GM19324 (cell line): ENCODE measurements around the gene CELA2A.
"Not testable (repeated sequence)": the region's sequence is repeated elsewhere in the genome, so short reads cannot be mapped to it uniquely, and the experiment has no call there.

Source experiments
- ATAC-seq: cut with Tn5 transposase; IDR thresholded peaks from one replicate; pipeline ENCODE4 v1.9.1; 2021; ENCODE audit warnings: mild to moderate bottlenecking, moderate library complexity; ENCODE audit not compliant: unreplicated experiment, low FRiP score

The CELA2A gene

DNA sequence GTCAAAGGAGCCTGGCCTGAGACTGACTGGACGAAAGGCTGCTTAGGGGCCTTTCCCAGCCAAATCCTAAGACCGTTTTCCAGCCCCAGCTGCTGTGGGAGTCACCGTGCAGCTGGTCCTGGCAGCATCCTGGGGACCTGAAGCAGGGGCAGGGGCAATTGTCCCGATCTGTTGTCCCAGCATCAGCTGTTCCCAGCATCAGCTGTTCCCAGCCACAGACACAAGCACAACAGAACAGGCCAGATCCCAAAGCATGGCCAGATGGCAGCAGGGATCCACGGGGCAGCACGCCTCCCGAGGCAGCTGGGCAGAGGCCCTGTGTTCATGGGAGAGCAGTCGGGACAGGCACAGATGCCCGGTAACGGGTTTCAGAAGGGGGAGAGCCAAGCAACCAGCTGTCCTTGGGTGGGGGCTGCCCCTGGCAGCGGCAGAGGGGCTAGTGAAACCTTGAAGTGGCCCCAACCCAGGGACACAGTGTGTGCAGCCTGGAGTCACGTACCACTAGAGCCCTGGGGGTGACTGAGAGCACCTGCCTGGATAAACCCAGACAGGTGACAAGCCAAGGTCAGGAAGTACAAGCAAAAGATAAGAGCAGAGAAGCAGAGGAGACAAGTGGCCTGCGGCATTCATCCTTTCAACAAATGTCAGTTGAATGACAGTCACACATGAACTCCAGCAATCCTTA lies 32.7 kb downstream of the CELA2A start:
- ATAC-seq = no peak

DNA sequence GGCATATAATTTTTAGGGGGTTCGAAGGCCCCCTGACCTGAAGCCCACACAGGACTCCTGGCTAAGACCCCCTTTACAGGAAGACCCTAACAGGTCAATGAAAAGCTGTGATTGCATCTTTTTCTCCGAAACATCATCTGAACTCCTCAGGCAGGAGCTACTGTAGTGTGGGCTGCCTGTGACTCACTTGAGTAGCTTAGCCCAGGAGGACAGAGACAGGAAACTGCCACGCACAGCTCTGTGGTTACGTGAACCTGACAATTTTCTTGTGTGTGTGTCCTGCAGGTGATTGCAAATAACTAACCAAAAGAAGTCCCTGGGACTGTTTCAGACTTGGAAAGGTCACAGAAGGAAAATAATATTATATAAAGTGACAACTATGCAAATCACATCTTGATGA lies 34.5 kb downstream of the CELA2A start:
- ATAC-seq = not testable (repeated sequence)

DNA sequence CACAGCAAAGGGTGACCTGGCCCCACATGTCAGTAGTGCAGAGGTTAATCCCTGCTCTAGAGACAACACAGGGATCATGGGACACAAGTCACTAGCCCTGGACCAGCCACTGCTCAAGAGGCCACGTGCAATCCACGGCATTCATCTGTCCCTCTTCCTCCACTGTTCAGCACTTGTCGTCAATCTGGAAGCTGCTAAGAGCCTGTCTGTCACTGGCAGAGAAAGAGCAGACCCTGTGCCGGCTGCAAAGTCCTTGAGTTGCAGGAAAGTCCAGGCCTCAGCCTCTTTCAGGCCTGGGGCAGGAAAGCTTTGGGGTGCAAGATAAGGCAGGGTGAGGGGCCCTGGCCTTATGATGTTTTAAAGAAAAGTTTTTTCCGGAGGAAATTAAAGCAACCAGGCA lies 36.1 kb downstream of the CELA2A start:
- ATAC-seq = no peak

DNA sequence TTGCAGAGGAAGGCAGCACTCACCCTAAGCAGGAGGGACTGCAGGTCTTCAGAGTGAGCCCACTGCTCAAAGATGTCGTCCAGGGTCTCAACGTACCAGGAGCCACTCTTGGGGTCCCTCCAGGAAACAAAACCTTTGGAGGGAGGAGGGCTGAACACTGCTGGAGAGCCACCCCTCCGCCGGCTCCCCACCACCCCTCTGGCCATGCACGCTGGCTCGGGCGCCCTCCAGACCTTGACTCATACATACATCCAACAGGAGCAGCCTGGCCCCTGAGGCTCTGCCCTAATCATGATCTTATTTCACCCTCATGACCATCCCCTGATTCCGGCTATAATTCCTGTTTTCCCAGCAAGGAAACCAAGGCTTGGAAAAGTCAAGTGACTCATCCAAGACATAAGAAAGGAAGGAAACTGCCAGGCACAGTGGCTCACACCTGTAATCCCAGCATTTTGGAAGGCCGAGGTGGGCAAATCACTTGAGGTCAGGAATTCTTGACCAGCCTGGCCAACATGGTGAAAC lies 37.4 kb downstream of the CELA2A start:
- ATAC-seq = no peak

DNA sequence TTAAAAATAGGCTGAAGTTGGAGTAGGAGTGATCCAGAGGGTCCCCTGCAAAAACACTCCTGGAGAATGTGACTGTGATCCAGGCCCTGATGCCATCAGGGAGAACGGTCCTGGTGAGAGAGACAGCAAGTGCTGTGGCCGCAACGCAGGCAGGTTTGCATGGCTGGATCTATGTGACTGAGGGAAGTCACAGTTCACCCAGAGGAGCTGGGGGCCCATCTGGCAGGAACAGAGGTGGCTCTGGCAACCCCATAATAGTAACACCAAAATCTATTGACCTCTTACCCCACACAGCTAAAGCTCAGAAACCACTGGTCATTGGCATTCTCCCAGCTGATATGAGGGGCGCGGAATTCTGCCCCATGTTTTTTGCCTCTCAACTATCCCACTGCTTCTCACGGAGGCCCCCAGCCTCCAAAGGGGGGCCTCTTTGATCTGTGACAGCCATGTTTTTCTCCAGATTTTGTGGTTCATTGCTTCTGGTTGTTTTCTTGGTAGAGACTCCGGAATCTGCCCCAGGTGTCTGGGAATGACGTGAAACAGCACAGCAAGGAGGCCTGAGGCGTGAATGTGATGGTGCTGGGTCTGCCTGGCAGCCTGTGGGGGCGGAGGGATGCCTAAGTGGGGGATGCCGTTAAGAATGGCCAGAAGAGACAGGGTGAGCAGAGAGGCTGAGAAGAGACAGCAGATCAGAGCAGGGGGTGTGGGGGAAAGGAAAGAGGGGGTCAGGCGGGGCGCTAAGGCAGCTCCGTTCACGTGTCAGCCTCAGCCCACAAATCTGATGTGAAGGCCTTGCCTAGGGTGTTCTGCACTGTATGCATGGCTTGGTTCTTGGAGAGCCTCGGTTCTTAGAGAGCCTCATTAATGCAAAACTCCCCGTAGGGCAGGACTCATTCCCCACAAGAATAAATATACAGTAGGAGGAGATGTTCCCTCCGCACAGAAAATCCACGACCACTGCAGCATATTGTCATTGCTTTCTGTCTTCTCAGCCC lies 43.9 kb downstream of the CELA2A start:
- ATAC-seq = no peak

DNA sequence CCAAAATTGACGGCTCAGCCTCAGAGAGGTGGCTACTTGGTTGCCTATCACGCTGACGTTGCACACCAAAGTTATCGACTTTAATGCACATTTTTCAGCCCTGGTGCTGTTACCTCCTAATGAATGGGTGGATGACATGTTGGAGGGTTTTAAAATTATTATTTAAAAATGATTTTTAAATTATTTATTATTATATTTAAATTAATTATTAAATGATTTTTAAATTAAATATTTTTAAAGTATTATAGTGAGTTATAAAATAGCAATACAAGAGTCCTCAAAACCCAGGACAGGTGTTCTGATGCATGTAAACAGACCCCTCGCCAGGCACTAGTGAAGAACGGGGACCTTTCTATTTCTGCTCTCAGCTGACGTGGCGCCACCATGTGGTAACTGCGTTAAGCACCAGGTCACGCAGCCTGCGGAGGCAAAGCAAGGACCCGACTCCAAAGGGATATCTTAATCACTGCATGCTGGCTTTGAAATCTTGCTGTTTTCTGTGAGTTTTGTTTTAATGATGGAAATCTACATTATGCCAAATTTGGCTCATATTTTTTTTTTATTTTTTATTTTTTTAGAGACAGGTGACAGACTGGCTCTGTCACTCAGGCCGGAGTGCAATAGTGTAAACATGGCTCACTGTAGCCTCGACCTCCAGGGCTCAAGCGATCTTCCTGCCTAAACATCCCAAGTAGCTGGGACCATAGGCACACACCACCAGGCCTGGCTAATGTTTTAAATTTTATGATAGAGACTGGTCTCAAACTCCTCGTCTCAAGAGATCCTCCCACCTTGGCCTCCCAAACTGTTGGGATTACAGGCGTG lies 44.9 kb downstream of the CELA2A start:
- ATAC-seq = no peak

DNA sequence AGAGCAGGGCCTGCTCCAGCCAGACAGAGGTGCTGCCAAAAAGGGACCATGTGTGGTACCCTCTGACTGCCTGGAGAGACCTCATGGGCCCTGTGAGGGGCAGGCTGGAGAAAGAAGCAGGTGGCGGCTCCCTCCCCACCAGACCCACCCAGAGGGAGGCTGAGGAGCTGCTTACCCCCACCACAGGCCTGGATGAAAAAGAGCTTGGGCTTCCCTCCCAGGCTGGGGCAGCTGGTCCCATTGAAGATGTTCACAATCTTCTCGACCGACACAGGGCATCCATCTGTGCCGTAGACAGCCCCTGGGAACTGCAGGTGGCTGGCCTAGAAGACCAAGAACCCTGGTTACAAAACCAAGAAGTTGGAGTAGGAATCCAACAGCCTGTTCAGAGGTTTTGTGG lies 47.9 kb downstream of the CELA2A start:
- no peak for ATAC-seq

DNA sequence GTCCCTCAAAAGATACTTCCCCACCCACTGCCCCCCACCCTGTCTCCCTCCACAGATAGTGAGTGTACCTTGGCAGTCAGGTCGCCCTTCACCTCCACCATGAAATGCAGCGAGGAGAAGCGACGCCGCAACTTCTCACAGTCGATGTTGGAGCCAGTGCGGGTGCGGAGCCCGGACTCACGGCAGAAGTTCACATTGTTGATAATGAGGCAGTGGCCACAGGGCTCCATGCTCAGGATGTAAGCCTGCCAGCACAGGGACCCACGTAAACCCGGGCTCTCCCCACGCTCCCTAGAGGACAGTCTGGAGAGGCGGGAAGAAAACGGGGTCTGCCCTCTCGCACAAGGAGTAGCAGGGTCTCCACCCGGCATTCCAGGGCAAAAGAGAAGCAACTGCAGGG lies 50.3 kb downstream of the CELA2A start:
- ATAC-seq = no peak

DNA sequence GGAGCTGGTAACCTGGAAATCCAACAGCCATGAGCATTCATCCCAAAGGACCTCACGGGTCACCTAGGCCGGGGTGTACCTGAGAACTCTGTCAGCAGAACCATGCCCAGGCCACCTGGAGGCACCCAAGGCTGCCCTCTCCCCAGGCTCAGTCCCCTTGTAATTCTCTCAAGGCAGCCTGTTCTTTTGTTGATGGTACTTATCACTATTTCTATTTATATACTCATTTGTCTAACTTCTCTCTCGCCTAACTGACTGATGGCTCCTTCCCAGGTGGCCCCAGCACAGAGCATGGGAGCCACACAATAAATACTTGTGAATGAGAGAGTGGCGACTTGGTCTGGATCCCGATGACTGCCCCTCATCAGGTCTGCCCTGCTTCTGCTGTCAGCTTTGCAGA lies 50.7 kb downstream of the CELA2A start:
- no peak for ATAC-seq

DNA sequence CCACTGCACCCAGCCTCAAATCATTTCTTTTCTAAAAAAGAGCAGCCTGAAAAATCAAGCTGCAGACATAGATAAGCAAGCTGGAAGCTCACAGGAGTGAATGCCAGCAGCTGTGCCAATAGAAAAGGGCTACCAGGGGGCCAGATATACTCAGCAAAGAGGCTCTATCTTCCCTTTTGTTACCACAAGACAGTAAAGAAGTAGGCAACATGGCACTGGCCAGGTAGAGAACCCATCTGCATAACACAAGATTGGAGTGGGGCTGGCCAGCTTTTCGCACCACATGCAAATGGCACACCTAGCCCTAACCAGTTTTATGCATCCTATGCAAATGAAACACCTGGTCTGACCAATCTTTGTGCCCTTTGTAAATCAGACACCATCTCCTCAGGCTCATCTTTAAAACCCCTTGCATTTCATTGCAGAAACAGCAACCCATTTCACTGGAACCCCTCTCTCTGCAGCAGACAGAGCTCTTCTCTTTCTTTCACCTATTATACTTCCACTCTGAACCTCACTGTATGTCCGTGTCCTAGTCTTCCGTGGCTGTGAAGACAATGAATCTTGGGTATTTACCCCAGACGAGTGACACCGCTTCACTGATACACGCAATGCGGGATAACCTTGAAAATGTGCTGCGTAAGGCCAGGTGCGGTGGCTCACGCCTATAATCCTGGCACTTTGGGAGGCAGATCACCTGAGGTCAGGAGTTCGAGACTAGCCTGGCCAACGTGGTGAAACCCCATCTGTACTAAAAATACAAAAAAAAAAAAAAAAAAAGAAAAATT lies 52.4 kb downstream of the CELA2A start:
- no peak for ATAC-seq

DNA sequence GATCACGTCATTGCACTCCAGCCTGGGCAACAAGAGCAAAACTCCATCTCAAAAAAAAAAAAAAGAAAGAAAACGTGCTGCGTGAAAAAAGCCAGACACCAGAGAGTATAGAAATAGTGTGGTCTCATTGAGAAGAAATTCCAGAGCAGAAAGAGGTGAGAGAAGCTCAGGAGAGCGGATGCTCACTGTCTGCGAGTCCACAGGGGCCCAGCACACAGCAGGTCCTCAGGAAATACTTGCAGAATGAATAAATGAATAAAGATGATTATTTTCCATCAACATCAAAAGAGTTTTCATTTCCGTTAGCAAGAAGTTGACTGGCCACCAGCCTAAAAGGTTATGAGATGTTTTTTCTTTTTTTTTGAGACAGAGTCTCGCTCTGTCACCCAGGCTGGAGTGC lies 53.1 kb downstream of the CELA2A start:
- no peak for ATAC-seq

DNA sequence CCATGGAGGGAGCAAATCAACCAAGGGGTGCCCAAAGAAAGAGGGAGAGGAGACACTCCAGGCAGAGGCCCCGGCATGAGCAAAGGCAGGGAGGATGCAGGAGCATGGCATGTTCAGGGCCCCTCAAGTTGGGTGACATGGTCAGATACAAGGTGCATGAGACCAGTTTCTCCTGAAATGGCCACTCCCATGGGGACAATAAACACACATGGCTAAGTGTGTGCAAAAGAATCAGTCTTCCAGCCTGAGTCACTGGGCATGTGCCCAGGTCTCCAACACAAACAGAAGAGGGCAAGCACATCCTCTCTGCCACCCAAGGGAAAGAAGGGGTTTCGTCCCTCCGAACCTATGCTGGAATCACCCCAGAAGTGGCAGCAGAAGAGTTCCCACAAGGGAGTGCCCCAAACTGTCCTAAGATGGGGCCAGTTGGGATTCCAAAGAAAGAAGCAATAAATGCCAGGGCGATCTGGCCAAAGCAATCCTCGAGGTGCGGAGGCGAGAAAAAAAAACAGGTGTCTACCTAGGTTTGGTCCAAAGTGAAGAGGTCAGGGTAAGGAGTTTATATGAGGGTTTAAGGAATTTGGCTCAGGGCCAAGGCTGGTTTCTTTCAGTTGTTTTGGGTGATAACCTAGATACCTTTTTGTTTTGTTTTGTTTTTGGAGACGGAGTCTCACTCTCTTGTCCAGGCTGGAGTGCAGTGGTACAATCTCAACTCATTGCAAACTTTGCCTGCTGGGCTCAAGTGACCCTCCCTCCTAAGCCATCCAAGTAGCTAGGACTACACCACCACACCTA lies 54.3 kb downstream of the CELA2A start:
- no peak for ATAC-seq

DNA sequence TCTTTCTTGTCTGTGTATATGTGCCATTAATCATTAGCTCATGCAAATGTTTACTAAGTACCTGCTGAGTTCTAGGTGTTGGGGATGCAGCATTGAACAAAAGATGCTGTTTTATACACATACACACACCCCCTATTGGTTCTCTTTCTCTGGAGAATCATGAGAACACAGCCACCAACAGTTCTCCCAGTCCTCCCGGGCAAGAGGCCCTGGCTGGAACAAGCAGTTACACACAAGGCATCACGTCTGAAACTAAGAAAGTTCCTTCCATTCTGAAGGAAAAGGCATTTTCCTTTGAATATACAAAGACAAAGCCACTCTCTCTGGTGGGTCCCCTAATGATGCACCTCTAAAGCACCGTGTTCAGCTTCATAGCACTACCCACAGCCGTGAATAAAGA lies 56.7 kb downstream of the CELA2A start:
- ATAC-seq = no peak

DNA sequence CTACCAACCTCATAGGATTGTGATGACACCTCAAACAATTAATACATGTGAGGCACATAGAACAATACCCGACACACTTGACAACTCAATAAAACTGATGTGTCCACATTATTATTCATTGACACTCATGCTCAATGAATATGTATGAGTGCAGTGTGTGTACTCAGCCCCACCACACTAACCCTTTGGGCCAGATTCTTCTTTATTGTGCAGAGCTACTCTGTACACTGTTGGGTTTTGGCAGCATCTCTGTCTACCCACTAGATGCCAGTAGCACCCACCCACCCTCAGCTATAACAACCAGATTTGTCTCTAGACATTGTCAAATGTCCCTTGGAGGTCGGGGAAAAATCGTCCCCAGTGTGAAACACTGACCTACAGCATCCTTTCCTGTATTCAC lies 57.4 kb downstream of the CELA2A start:
- no peak for ATAC-seq

DNA sequence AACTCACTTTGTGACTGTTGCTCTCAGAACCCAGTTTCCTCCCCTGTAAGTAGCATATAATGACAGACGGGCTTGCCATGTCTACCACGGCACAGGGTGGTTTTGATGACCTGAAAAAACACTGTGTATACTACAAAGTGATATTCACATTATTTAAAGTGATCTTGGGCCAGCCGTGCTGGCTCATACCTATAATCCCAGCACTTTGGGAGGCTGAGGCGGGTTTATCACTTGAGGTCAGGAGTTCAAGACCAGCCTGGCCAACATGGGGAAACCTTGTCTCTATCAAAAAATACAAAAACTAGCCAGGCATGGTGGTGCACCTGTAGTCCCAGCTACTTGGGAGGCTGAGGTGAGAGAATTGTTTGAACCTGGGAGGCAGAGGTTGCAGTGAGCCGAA lies 58.0 kb downstream of the CELA2A start:
- not testable (repeated sequence) for ATAC-seq

DNA sequence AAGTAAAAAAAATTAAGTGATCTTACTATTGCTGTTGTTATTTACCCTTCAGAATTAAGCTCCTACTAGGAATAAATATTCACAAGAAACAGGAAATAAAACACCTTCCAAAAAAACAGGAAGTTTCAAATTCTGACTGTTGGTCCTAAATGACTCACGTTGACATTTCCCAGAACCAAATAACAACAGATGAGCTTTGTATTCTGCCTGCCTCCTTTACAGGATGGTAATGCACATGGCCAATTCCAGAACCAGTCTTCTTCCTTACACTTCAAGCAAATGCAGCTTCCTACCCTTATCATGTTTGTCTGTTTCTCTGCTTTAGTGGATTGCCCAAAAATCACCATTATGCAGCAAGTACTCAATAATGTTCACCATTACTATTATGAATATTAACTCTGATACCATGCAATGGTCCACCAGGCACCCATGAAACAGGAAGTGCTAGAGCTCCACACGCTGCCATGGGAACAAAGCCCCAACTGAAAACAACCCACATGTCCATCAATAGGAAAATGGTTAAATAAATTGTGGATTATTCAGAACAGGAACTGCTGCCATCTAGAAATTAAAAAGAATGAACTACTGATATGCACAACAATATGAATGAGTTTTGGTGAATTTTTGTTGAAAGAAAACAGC lies 58.6 kb downstream of the CELA2A start:
- ATAC-seq = no peak

DNA sequence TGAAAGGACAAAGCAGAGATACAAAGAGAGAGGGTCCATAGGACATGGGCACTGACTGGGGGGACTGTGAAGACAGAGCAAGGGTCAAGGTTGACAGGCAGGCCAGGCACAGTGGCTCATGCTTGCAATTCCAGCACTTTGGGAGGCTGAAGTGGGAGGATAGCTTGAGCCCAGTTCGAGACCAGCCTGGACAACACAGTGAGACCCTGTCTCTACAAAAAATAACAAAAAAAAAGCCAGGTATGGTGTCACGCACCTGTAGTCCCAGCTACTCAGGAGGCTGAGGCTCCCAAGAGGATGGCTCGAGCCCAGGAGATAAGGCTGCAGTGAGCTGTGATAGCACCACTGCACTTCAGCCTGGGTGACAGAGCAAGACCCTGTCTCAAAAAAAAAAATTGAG lies 63.1 kb downstream of the CELA2A start:
- no peak for ATAC-seq

DNA sequence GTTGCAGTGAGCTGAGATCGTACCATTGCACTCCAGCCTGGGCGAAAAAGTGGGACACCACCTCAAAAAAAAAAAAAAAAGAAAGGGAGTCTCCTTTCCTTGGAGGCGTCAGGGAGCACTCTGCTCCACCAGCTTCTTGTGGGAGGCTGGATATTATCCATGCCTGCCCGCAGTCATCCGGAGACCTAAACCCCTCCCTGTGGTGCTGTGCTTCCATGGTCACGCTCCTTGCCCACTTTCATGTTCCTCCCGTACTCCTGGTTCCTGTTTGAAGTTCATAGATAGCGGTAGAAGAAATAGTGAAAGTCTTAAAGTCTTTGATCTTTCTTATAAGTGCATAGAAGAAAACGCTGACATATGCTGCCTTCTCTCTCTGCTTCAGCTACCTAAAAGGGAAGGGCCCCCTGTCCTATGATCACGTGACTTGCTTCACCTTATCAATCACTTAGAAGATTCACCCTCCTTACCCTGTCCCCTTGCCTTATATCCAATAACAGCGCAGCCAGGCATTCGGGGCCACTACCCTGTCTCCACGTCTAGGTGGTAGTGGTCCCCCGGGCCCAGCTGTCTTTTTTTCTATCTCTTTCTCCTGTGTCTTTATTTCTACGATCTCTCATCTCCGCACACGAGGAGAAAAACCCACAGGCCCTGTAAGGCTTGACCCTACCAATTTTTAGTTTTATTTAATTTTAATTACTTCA lies 64.8 kb downstream of the CELA2A start:
- not testable (repeated sequence) for ATAC-seq
